GM21825 (cell line): ENCODE measurements around the gene MCM7.

Experiments used
- ATAC-seq: cut with Tn5 transposase; IDR thresholded peaks from one replicate; pipeline ENCODE4 v1.9.1; 2021; ENCODE audit warnings: mild to moderate bottlenecking, moderate library complexity; ENCODE audit not compliant: unreplicated experiment

MCM7 gene

DNA sequence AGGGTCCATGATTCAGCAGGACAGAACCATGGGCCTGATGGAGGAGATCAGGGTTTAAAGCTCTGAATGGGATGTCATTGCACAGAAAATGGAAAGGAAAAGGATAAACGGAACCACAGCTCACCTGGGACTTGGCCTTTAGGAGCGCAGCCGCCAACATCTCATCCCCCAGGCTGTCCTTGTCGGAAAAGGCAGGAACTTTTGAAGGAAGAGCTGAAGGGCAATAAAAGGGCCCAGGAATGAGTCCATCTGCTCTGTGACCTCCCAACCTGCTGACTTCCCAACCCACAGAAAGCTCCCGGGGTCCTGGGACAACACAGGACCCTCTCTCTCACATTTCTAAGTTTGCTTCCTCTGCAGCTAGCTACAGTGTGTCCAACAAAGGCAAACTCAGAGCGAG lies 25.8 kb downstream of the MCM7 start:
- ATAC-seq: no peak

DNA sequence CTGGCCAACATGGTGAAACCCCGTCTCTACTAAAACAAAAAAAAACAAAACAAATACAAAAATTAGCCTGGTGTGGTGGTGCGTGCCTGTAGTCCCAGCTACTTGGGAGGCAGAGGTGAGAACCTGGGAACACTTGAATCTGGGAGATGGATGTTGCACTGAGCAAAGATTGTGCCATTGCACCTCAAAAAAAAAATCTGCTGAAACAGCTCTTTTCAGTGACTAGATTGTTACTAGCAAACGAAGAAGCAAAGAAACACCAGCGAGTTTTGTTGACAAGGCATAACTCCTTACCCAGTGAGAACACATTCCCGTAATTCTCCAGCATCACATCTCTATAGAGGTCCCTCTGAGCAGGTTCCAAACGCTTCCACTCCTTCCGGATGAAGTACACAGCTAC lies 26.4 kb downstream of the MCM7 start:
- no peak for ATAC-seq

DNA sequence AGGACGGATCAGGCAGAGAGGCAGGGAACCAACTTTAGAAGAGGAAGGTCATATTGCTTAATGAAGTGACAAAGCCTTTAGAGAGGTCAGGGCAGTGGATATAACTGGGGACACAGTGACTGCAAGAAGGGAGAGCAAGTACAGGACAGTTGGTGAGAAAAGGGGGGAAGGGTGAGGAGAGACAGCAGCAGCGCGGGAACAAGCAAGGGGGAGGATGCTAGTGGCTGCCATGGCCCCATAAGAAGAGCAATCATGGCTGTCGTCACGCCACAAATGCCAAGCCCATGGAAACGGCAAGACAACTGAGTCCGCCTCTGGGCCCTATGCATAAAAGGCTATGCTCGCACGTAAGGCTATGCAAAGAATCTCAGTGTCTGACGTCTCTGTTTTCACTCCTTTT lies 28.7 kb downstream of the MCM7 start:
- no peak for ATAC-seq

DNA sequence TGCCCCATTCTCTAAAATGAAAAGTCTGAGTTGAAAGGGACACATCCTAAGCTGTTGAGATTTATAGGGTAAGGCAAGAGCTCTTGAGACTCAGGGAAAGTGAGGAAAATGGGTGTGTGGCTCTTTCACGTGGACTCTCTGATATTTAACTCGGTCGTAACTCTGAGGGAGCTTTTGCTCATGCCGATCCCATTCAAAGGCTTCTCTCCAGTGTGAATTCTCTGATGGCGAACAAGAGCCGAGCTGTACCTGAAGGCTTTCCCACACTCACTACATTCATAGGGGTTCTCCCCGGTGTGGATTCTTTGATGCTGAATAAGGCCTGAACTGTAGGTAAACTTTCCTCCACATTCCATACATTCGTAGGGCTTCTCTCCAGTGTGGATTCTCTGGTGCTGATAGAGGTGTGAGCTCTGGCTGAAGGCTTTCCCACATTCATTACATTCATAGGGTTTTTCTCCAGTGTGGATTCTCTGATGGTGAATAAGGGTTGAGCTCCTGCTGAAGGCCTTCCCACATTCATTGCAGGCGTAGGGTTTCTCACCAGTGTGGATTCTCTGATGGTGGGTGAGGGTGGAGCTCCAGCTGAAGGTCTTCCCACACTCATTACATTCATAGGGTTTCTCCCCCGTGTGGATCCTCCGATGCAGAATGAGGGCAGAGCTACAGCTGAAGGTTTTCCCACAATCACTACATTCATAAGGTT lies 30.0 kb downstream of the MCM7 start:
- no peak for ATAC-seq

DNA sequence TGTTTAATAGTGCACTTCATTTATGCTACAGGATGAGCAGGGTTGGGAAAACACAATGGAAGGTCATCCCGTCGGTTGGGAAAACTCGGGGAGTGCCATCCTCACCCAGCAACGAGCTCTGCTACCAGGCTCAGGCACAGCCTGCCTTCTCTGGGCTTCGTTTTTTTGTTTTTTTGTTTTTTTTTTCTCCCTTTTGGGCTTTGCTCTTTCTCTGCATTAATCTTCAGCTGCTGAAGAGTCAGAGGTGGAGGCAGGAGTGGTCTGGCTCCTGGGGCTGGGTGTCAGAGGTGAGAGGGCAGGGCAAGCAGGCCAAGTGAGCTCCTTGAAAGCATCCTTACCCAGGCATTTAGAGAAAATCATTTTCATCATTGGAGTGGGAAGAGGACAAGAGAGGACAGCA lies 31.2 kb downstream of the MCM7 start:
- no peak for ATAC-seq

DNA sequence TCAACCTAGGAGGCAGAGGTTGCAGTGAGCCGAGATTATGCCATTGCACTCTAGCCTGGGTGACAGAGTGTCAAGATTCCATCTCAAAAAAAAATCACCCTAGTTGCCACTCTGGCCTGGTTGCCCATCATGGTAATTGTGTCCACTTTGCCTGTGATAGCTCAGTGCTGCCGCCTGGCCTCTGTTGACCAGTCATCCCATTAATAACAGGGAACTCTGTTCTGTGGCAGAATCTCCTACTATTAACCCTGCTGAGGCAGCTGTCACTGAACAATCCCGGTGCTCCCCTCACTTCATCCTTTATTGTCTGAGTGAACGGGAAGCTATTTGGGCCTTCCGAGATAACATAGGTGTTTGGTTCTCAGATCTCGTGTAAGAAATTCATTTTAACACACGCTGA lies 34.2 kb downstream of the MCM7 start:
- no peak for ATAC-seq

DNA sequence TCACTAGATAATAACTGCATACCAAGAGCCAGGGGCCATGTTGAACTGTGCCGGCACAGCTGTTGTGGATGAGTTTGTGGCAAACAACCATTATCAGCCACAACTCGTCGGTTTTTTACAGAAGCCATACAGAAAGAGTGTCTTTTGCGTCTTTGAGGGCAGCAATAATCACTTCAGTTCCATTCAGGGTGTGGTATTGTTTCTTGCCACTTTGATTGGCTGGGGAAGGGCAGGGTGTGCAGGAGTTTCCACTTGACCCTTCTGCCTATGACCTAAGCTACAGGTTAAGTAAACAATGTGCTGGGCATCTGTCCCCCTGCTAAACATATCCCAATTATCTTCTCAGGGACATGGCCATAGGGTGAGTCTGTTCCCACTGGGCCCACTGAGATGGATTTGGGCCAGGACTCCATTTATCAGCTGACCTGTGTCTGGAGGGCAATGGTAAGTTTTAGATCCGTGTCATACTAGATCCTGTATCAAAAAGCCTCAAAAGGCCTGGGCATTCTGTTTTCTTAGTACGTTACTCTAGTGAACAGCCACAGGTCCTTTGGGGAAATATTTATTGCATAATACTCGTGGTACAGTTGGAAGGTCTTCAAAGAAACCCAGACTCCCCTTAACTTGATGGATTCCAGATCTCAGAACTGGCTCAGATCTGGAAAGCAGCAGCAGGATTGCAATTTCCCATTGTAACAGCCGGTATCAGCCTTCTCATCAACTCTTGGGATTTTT lies 35.6 kb downstream of the MCM7 start:
- ATAC-seq: no peak

DNA sequence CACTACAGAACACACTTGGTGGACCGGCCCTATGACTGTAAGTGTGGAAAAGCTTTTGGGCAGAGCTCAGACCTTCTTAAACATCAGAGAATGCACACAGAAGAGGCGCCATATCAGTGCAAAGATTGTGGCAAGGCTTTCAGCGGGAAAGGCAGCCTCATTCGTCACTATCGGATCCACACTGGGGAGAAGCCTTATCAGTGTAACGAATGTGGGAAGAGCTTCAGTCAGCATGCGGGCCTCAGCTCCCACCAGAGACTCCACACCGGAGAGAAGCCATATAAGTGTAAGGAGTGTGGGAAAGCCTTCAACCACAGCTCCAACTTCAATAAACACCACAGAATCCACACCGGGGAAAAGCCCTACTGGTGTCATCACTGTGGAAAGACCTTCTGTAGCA lies 37.0 kb downstream of the MCM7 start:
- no peak for ATAC-seq

DNA sequence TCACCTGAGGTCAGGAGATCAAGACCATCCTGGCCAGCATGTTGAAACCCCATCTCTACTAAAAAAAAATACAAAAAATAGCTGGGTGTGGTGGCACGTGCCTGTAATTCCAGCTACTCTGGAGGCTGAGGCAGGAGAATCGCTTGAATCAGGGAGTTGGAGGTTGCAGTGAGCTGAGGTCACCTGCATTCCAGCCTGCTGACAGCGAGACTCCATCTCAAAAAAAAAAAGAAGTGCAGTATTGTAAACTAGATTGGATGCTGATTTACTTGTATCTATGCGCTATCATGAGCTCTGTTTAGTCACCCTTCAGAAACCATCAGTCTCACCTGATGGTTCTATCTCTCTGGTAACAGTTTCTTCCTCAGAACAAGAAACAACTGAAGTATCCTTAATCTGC lies 37.8 kb downstream of the MCM7 start:
- ATAC-seq: no peak

DNA sequence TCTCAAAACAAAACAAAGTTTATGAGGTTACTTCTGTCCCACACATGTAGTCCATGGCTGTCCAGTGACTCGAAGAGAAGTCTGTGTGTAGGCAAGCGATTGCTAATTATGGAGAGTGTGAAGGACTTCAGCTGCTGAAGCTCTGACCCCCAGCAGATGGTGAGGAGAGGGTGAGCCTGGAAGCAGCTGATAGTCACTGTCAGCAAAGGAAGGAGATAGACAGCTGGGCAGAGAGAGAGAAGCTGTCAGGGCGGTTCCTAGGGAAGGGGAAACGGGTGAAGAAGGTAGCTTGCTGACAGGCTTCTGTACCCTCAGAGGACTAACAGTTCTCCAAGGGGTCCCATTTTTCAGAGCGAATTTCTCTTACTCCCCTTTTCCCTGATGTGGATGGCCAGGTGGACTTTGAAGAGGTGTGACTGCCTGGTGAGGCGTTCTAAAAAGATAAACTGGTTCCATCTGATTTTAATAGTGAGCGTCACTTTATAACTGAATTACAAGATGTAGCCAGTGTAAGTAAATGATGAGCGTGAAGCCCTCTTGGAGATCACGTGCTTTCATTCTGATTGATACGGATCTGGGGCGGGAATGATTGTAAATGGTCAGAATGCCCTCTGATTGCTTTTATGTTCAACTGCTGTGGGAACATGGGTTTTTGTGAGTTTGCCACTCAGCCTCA lies 39.5 kb downstream of the MCM7 start:
- no peak for ATAC-seq

DNA sequence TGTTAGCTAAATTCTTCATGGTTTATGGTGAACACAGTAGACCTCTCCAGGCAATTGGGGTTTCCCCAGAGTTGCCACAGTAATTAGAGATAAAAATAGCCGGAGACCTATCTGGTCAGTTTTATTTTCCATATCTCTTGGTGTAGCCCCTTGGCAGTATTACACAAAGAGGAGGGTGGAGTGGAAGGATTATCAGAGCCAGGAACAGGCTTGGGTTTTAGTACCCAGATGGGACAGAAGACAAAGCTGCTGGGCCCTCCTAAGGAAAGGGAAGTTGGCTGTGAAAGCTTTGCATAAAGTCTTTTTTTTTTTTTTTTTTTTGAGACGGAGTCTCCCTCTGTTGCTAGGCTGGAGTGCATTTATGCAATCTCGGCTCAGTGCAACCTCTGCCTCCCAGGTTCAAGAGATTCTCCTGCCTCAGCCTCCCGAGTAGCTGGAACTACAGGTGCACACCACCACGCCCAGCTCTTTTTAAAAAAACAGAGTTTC lies 41.9 kb downstream of the MCM7 start:
- ATAC-seq: no peak

DNA sequence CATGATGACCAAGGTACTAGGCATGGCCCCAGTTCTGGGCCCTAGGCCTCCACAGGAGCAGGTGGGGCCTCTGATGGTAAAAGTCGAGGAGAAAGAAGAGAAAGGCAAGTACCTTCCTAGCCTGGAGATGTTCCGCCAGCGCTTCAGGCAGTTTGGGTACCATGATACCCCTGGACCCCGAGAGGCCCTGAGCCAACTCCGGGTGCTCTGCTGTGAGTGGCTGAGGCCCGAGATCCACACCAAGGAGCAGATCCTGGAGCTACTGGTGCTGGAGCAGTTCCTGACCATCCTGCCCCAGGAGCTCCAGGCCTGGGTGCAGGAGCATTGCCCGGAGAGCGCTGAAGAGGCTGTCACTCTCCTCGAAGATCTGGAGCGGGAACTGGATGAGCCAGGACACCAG lies 44.2 kb downstream of the MCM7 start:
- no peak for ATAC-seq

DNA sequence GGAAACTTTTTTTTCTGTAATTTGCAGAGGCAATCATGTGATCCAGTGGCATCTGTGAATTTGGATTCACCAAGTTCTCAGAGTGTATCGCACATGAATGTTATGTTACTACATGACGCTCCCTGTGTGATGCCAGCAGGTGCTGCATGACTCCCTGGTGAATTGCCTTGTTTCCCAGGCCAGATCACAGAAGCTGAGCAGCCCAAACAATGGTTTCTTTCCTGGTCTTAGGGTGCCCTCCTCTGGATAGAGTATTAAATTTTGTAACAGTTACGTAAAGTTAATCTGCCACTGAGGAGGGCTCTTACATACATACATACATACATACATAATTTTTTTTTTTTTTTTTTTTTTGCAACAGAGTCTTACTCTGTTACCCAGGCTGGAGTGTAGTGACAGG lies 48.0 kb downstream of the MCM7 start:
- no peak for ATAC-seq

DNA sequence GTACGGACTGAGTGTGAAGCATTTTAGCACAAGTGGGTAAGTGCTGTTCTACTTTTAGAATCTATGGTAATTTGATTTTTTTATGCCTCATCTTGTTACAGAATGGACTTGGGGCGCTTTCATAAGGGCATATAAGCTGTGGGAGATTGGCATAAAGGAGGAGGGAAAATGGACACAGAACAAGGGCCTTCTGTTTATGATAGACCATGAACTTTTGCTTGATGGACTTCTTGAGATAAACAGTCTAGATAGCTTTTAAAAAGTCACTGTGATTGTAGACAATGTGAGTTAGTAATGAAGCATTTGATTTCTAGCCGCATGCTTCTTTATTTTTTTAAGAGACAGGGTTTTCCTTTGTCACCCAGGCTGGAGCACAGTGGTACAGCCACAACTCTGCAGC lies 49.6 kb downstream of the MCM7 start:
- ATAC-seq: no peak

DNA sequence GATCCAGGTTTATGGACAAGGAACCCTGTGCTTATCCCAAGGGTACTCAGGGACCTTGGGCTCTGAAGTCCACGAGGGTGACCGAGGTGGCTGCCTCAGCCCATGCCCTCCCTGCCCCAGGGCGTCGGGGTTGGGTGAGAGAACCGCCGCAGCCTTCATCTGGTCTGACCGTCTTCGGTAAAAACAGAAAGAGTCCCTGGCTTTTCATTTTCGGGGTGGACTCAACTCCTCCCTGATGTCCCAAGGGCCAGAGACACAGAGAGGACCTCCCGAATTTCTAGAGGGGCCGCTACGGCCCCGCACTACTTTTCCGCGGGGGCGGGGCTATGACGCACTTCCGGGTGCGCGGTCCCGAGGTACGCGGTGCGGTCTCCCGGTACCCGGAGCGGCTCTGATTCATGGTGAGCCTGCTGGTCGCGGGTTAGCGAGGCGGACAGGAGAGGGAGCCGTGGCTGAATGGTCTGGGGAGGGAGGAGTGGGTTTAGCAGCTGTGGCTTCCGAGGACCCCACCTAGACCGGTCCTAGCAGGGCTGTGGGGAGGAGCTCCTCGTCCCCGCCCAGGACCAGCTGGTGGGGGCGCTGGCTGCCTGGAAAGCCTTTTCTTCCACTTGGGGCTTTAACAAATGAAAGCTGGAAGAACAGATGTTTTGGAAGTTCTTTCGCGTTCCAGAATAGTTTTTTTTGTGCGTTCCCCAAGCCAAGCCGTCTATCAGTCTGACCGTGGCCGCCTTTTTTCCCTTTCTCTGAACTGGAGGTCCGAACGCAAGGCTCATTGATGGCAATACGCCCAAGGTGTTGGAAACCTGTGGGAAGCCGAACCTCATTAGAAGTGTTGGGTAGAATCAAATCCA lies 51.5 kb downstream of the MCM7 start, which contains the start of gene ZSCAN21:
Gene ZSCAN21, plus strand, starts transcription at position 334 of the 851 bp plus-strand sequence. CDS start 7,233 bp downstream, outside the sequence.
- ATAC-seq: peak; percentile 85

DNA sequence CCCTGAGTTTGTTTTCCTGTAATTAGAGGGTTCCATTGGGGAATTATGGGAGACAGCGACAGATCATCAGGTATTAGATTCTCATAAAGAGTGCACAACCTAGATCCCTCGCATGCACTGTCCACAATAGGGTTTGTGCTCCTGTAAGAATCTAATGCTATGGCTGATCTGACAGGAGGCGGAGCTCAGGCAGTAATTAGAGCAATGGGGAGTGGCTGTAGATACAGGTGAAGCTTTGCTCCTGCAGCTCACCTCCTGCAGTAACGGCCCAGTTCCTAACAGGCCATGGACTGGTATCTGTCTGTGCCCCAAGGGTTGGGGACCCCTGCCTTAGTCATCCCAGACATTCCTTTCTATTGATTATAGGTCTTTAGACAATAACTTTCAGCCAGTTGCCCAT lies 52.5 kb downstream of the MCM7 start:
- ATAC-seq: no peak

DNA sequence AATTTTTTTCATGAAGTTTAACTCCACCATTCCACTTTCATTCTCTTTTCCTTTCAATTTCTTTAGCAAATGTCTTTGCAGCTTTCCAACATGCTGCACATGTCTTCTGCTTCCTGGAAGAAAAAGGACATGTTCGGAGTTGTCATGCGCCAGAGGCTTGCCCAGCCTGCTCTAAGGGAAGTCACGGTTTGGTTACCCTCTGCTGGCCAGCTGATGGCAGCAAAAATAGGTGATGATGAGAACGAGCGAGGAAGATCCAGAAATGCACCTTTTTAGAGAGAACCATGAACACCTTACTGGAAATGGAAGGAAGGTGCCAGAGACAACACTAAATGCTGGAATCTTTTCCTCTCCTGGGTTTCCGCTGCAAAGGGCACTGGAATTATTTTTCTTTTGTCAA lies 56.5 kb downstream of the MCM7 start:
- ATAC-seq: no peak
